Mesenchymal stem cell (in vitro differentiated cells and primary cell): Measurements from ENCODE around the gene STK32B.

ENCODE experiments used
- DNase-seq: peaks from one replicate; pipeline ENCODE4 v3.0.0-alpha.2; 2013
- H2AFZ ChIP-seq: one replicate; pipeline ENCODE4 v1.6.1; 2013; ENCODE audit warnings: low read depth, mild to moderate bottlenecking, control low read depth, inconsistent platforms, low read length, moderate library complexity
- H2AK5ac ChIP-seq: 2 replicates; pipeline ENCODE4 v1.6.1; 2013; ENCODE audit warnings: low read length, moderate library complexity, mild to moderate bottlenecking, inconsistent platforms; ENCODE audit not compliant: severe bottlenecking
- H2BK120ac ChIP-seq: one replicate; pipeline ENCODE4 v1.6.1; 2013; ENCODE audit warnings: low read depth, mild to moderate bottlenecking, inconsistent platforms, low read length, moderate library complexity
- H2BK12ac ChIP-seq, 2 experiments: one replicate each; pipeline ENCODE4 v1.6.1; 2013; ENCODE audit warnings: inconsistent platforms in 2 of 2, low read length in 2 of 2, mild to moderate bottlenecking in 2 of 2, moderate library complexity in 2 of 2, control low read depth in 1 of 2
- H2BK15ac ChIP-seq: one replicate; pipeline ENCODE4 v1.6.1; 2013; ENCODE audit warnings: mild to moderate bottlenecking, low read depth, inconsistent platforms; ENCODE audit not compliant: poor library complexity, severe bottlenecking
- H2BK5ac ChIP-seq: 2 replicates; pipeline ENCODE4 v1.6.1; 2013; ENCODE audit warnings: low read depth, mild to moderate bottlenecking, low read length, control low read depth, inconsistent platforms; ENCODE audit not compliant: poor library complexity, severe bottlenecking
- H3K14ac ChIP-seq, 2 experiments: one replicate each; pipeline ENCODE4 v1.6.1; 2013; ENCODE audit warnings: inconsistent platforms in 2 of 2, low read length in 2 of 2, control low read depth in 1 of 2, mild to moderate bottlenecking in 1 of 2, moderate library complexity in 1 of 2
- H3K18ac ChIP-seq, 2 experiments: one replicate each; pipeline ENCODE4 v1.6.1; 2013; ENCODE audit warnings: inconsistent platforms in 2 of 2, low read length in 2 of 2, control low read depth in 1 of 2, low read depth in 1 of 2, mild to moderate bottlenecking in 1 of 2
- H3K23ac ChIP-seq, 2 experiments: one replicate each; pipeline ENCODE4 v1.6.1; 2013; ENCODE audit warnings: inconsistent platforms in 2 of 2, low read length in 2 of 2, mild to moderate bottlenecking in 2 of 2, moderate library complexity in 2 of 2, control low read depth in 1 of 2
- H3K27ac ChIP-seq: 2 replicates; pipeline ENCODE4 v1.5.1; 2013; ENCODE audit warnings: mild to moderate bottlenecking, moderate library complexity, low read length, control low read depth, inconsistent platforms; ENCODE audit not compliant: poor library complexity, severe bottlenecking
- H3K27me3 ChIP-seq, 2 experiments: 2 replicates each; pipeline versions ENCODE4 v1.6.1 to v1.7.0; 2013; ENCODE audit warnings: low read length in 2 of 2, mild to moderate bottlenecking in 2 of 2, moderate library complexity in 2 of 2, control low read depth in 1 of 2, inconsistent platforms in 1 of 2; ENCODE audit not compliant: control insufficient read depth in 1 of 2, insufficient read depth in 1 of 2
- H3K36me3 ChIP-seq, 2 experiments: 2 replicates each; pipeline versions ENCODE4 v1.6.1 to v1.7.0; 2013; ENCODE audit warnings: low read length in 2 of 2, control low read depth in 1 of 2, inconsistent platforms in 1 of 2, low read depth in 1 of 2, mild to moderate bottlenecking in 1 of 2; ENCODE audit not compliant: insufficient read depth in 2 of 2, control insufficient read depth in 1 of 2
- H3K4ac ChIP-seq, 2 experiments: one replicate each; pipeline ENCODE4 v1.6.1; 2013; ENCODE audit warnings: inconsistent platforms in 2 of 2, low read length in 2 of 2, mild to moderate bottlenecking in 2 of 2, moderate library complexity in 2 of 2, control low read depth in 1 of 2, low read depth in 1 of 2
- H3K4me1 ChIP-seq: 2 replicates; pipeline ENCODE4 v1.6.1; 2013; ENCODE audit warnings: low read depth, low read length, control low read depth; ENCODE audit not compliant: control insufficient read depth, insufficient read depth
- H3K4me2 ChIP-seq: 2 replicates; pipeline ENCODE4 v1.6.1; 2013; ENCODE audit warnings: low read length, mild to moderate bottlenecking, inconsistent platforms; ENCODE audit not compliant: poor library complexity, severe bottlenecking
- H3K4me3 ChIP-seq, 2 experiments: 2 replicates each; pipeline versions ENCODE4 v1.5.1 to v1.7.0; 2013; ENCODE audit warnings: low read length in 2 of 2, mild to moderate bottlenecking in 2 of 2, control low read depth in 1 of 2, low read depth in 1 of 2; ENCODE audit not compliant: insufficient read depth in 1 of 2
- H3K79me1 ChIP-seq: replicated peaks from 2 replicates; pipeline ENCODE4 v1.6.1; 2013; ENCODE audit warnings: mild to moderate bottlenecking, control low read depth, low read length, inconsistent platforms; ENCODE audit not compliant: poor library complexity, severe bottlenecking
- H3K9ac ChIP-seq: 2 replicates; pipeline ENCODE4 v1.7.0; 2013; ENCODE audit warnings: mild to moderate bottlenecking, low read length, moderate library complexity
- H3K9me3 ChIP-seq: 2 replicates; pipeline ENCODE4 v1.7.0; 2013; ENCODE audit warnings: mild to moderate bottlenecking, low read length; ENCODE audit not compliant: control insufficient read depth
- H4K8ac ChIP-seq: one replicate; pipeline ENCODE4 v1.6.1; 2013; ENCODE audit warnings: inconsistent platforms, mild to moderate bottlenecking, low read length, moderate library complexity
- H4K91ac ChIP-seq: one replicate; pipeline ENCODE4 v1.6.1; 2013; ENCODE audit warnings: mild to moderate bottlenecking, low read length, inconsistent platforms
- WGBS: methylation state at CpG from one replicate; pipeline ENCODE4 v1.1.7; 2013; ENCODE audit warnings: mixed read lengths; 5-methylcytosine and 5-hydroxymethylcytosine counted together

The STK32B gene

GRCh38 chr4:5118091-5118786, 67.0 kb downstream of the STK32B start:
- WGBS: 87% methylated on average over 6 of the region's 6 CpGs
- no peak overlapping the region for H2BK120ac ChIP-seq

GRCh38 chr4:5118994-5119835, 67.9 kb downstream of the STK32B start:
- 84% methylated on average over 11 of the region's 11 CpGs for WGBS
- H3K14ac ChIP-seq: no peak overlapping the region
- peaks cover 15% of the 10 kb centered on the region for H3K79me1 ChIP-seq
- no peaks in the 10 kb centered on the region for H3K27me3 ChIP-seq
- no peak overlapping the region for H3K18ac ChIP-seq
- no peak overlapping the region for H3K9ac ChIP-seq
- no peak overlapping the region for H4K8ac ChIP-seq
- H3K23ac ChIP-seq: no peak overlapping the region
- H2BK120ac ChIP-seq: no peak overlapping the region
- H4K91ac ChIP-seq: no peak overlapping the region
- peaks cover 0 to 6% of the 10 kb centered on the region in 2 experiments for H3K36me3 ChIP-seq
- no peak overlapping the region for H3K4me3 ChIP-seq
- H2BK12ac ChIP-seq: no peak overlapping the region
- no peak overlapping the region for H3K4me2 ChIP-seq
- no peak overlapping the region for H2BK5ac ChIP-seq
- no peak overlapping the region for H3K27ac ChIP-seq
- peaks cover 14% of the 10 kb centered on the region for H3K4me1 ChIP-seq
- no peak overlapping the region for H2AFZ ChIP-seq
- H3K4ac ChIP-seq: no peak overlapping the region
- H2AK5ac ChIP-seq: no peak overlapping the region
- H3K9me3 ChIP-seq: no peaks in the 10 kb centered on the region
- no peak overlapping the region for H2BK15ac ChIP-seq
- DNase-seq: no peak

More at GRCh38 chr4:5118091-5118786, 67.0 kb downstream of the STK32B start:
- Histone ChIP-seq H2AFZ (no peak overlapping the region), H3K18ac (no peak overlapping the region), H3K14ac (no peak overlapping the region), H3K4ac (no peak overlapping the region), H3K4me3 (no peak overlapping the region), H3K23ac (no peak overlapping the region), H3K4me1 (peaks cover 14% of the 10 kb centered on the region), H3K36me3 (peaks cover 0 to 6% of the 10 kb centered on the region in 2 experiments), H2BK5ac (no peak overlapping the region), H3K9ac (no peak overlapping the region), H3K79me1 (peaks cover 11% of the 10 kb centered on the region), H4K8ac (no peak overlapping the region), H4K91ac (no peak overlapping the region), H3K4me2 (no peak overlapping the region), H3K27ac (no peak overlapping the region), H2BK15ac (no peak overlapping the region), H2AK5ac (peak overlapping the region; percentile 41), H2BK12ac (no peak overlapping the region), H3K27me3 (no peaks in the 10 kb centered on the region), H3K9me3 (no peaks in the 10 kb centered on the region)
- no peak for DNase-seq

GRCh38 chr4:5120067-5120466, 68.8 kb downstream of the STK32B start:
- Histone ChIP-seq H4K8ac (no peak overlapping the region), H3K79me1 (peaks cover 21% of the 10 kb centered on the region), H3K36me3 (peaks cover 0 to 6% of the 10 kb centered on the region in 2 experiments), H3K23ac (no peak overlapping the region), H3K4me2 (no peak overlapping the region), H2BK15ac (no peak overlapping the region), H3K14ac (no peak overlapping the region), H4K91ac (no peak overlapping the region), H2AFZ (no peak overlapping the region), H2AK5ac (no peak overlapping the region), H3K27me3 (no peaks in the 10 kb centered on the region), H3K27ac (no peak overlapping the region), H3K4me3 (no peak overlapping the region), H2BK5ac (no peak overlapping the region), H2BK120ac (no peak overlapping the region), H3K9me3 (no peaks in the 10 kb centered on the region), H3K4me1 (peaks cover 11% of the 10 kb centered on the region), H3K9ac (no peak overlapping the region), H3K4ac (no peak overlapping the region), H3K18ac (no peak overlapping the region), H2BK12ac (no peak overlapping the region)
- WGBS: 98% methylated on average over 6 of the region's 10 CpGs
- DNase-seq: no peak

- H2AFZ ChIP-seq: no peak overlapping the region
- no peak overlapping the region for H3K18ac ChIP-seq
- H3K79me1 ChIP-seq: peaks cover 23% of the 10 kb centered on the region
- no peak overlapping the region for H3K4ac ChIP-seq
- H3K4me2 ChIP-seq: no peak overlapping the region
- H3K4me3 ChIP-seq: no peak overlapping the region
- H4K8ac ChIP-seq: no peak overlapping the region
- no peaks in the 10 kb centered on the region for H3K9me3 ChIP-seq
- peaks cover 0 to 6% of the 10 kb centered on the region in 2 experiments for H3K36me3 ChIP-seq
- no peak overlapping the region for H2BK120ac ChIP-seq
- no peak for DNase-seq
- no peaks in the 10 kb centered on the region for H3K27me3 ChIP-seq
- no peak overlapping the region for H2BK5ac ChIP-seq
- H3K9ac ChIP-seq: no peak overlapping the region
- H3K27ac ChIP-seq: no peak overlapping the region
- no peak overlapping the region for H2BK15ac ChIP-seq
- H4K91ac ChIP-seq: no peak overlapping the region
- no peak overlapping the region for H2BK12ac ChIP-seq
- no peak overlapping the region for H3K23ac ChIP-seq
- no peak overlapping the region for H3K14ac ChIP-seq
- peaks cover 12% of the 10 kb centered on the region for H3K4me1 ChIP-seq
- no peak overlapping the region for H2AK5ac ChIP-seq
- WGBS: no CpG with 5 or more reads among the region's 1 CpG
Measured at GRCh38 chr4:5120468-5120867, 69.2 kb downstream of the STK32B start.
